ENCODE results near the gene SLC35D2. TPM values are rescaled to one million over a fixed set of nuclear protein-coding genes. Genes with fewer than 3 reads are reported as not detected.

SLC35D2 gene
- total RNA-seq, 1 experiment from 2014 or later = 19.0 TPM

- Histone ChIP-seq H3K14ac (ENCODE audit: insufficient read depth, low read length) (peak overlapping the region; percentile 74), H3K79me1 (ENCODE audit: insufficient read depth, low read depth, low read length, poor library complexity, severe bottlenecking) (peaks cover 3% of the 10 kb centered on the region), H2BK15ac (ENCODE audit: low read depth, low read length) (peak overlapping the region; percentile 81; the same call in 1 of the 2 replicates), H3K23ac (ENCODE audit: insufficient read length, low read depth, low read length) (no peak overlapping the region), H2AFZ (ENCODE audit: low read length) (no peak overlapping the region), H3K18ac (ENCODE audit: insufficient read length, low read depth, low read length) (peak overlapping the region; percentile 53), H3K79me2 (ENCODE audit: insufficient read depth, low read length) (peaks cover 10% of the 10 kb centered on the region; the same call in 1 of the 2 replicates), H3K4ac (ENCODE audit: low read depth, low read length) (no peak overlapping the region), H2AK5ac (ENCODE audit: insufficient read length, low read length) (no peak overlapping the region), H3K9ac (ENCODE audit: extremely low read depth, insufficient read length, low read length) (peak overlapping the region; percentile 76), H4K91ac (ENCODE audit: insufficient read length, low read depth, low read length) (peak overlapping the region; percentile 23), H2BK120ac (ENCODE audit: low read depth, low read length, poor library complexity, severe bottlenecking) (no peak overlapping the region), H3K56ac (ENCODE audit: insufficient read length, low read depth, low read length) (no peak overlapping the region), H3K9me3 (ENCODE audit: control insufficient read depth, low read depth, low read length) (no peaks in the 10 kb centered on the region), H4K8ac (replicated peaks; ENCODE audit: insufficient read length, low read depth, low read length) (no peak overlapping the region), H4K5ac (ENCODE audit: insufficient read length, low read depth, low read length) (no peak overlapping the region), H2BK20ac (ENCODE audit: low read depth, low read length, poor library complexity, severe bottlenecking) (no peak overlapping the region), H2BK5ac (ENCODE audit: insufficient read length, low read length) (no peak overlapping the region), H3K4me2 (ENCODE audit: insufficient read depth, insufficient read length, low read length) (peak overlapping the region; percentile 39), H3T11ph (ENCODE audit: low read length) (no peak overlapping the region), H2BK12ac (ENCODE audit: insufficient read length, low read depth, low read length) (no peak overlapping the region), H3K23me2 (ENCODE audit: insufficient read length, low read depth, low read length, poor library complexity, severe bottlenecking) (peaks cover 3% of the 10 kb centered on the region), H4K20me1 (ENCODE audit: control insufficient read depth, insufficient read depth, insufficient read length) (no peaks in the 10 kb centered on the region), H3K4me1 (ENCODE audit: insufficient read depth, low read length) (no peaks in the 10 kb centered on the region; the same call in 1 of the 2 replicates), H3K27ac (ENCODE audit: insufficient read length, low read depth, low read length) (no peak overlapping the region), H3K27me3 (ENCODE audit: insufficient read depth, low read length) (no peaks in the 10 kb centered on the region)
- Mint-ChIP-seq H3K4me1 (peaks cover 37 to 43% of the 10 kb centered on the region in 2 experiments), H3K4me3 (peak overlapping the region; percentile 84 to 89), H3K27me3 (ENCODE audit: low read depth) (no peaks in the 10 kb centered on the region), H3K9me3 (no peaks in the 10 kb centered on the region), H3K36me3 (ENCODE audit: insufficient read depth in 1 of 3, low read depth in 3 of 3) (peaks cover 0 to 4% (median 0%) of the 10 kb centered on the region in 3 experiments; a peak in 1 of 7 replicates), H3K27ac (peak overlapping the region in 1 of 3 experiments; percentile 92; a peak in 3 of 7 replicates)
- TF ChIP-seq CTCF (conservative IDR thresholded peaks at IDR 0.05) = no peak
- DNase-seq = no peak
- WGBS (ENCODE audit: extremely low coverage, insufficient read length, low lambda C conversion rate) = no CpG with 5 or more reads among the region's 62 CpGs
Observed at GRCh38 chr9:96417661-96418082, 34.2 kb upstream of the SLC35D2 start.
